IMR-90 (cell line): ENCODE data around the gene MALL. TPM values are rescaled to one million over a fixed set of nuclear protein-coding genes. Genes with fewer than 3 reads are reported as not detected.

Experiments
- ATAC-seq: fragments of 200-7000 bp; cut with Tn5 transposase; 2 replicates; pipeline ENCODE4 v1.9.1; 2020; ENCODE audit warnings: low read depth, mild to moderate bottlenecking, moderate library complexity
- BruUV-seq: library from RNA; stranded (reverse); fragments of 400-500 nt; replicated peaks from 2 replicates; lab custom pipeline; 2021; lab: Mats Ljungman, UMichigan
- CTCF ChIA-PET: fragments of 300-600 bp; formaldehyde crosslinking; extraction: SDS; loops from one replicate; lab custom pipeline; 2021; ENCODE audit warnings: antibody characterized with exemption; lab: Yijun Ruan, JAX
- POLR2A ChIA-PET: fragments of 300-600 bp; sonication (Branson Sonifier 250); formaldehyde crosslinking; loops from one replicate; lab custom pipeline; 2022; ENCODE audit warnings: antibody characterized with exemption; ENCODE audit not compliant: unreplicated experiment; lab: Charles Lee
- DNase-seq: peaks from one replicate; pipeline ENCODE4 v3.0.0; 2013
- H2AFZ ChIP-seq: replicated peaks from 2 replicates; pipeline ENCODE3; 2013; ENCODE audit warnings: low read length, mild to moderate bottlenecking; ENCODE audit not compliant: poor library complexity
- H2AK5ac ChIP-seq: 2 replicates; pipeline ENCODE4 v1.6.1; 2013; ENCODE audit warnings: low read depth, low read length, inconsistent platforms
- H2AK9ac ChIP-seq: replicated peaks from 2 replicates; pipeline ENCODE3; 2013; ENCODE audit warnings: mild to moderate bottlenecking, low read depth, low read length, moderate library complexity; ENCODE audit not compliant: poor library complexity
- H2BK120ac ChIP-seq: 2 replicates; pipeline ENCODE4 v1.6.1; 2013; ENCODE audit warnings: low read depth, low read length, inconsistent platforms
- H2BK15ac ChIP-seq: 3 replicates; pipeline ENCODE4 v1.6.1; 2013; ENCODE audit warnings: low read depth, low read length, inconsistent platforms
- H2BK20ac ChIP-seq: 2 replicates; pipeline ENCODE4 v1.6.1; 2013; ENCODE audit warnings: low read depth, mild to moderate bottlenecking, inconsistent platforms, low read length, moderate library complexity
- H2BK5ac ChIP-seq: 2 replicates; pipeline ENCODE4 v1.6.1; 2013; ENCODE audit warnings: mild to moderate bottlenecking, low read depth, low read length, inconsistent platforms; ENCODE audit not compliant: poor library complexity, severe bottlenecking
- H3K14ac ChIP-seq: replicated peaks from 2 replicates; pipeline ENCODE4 v1.6.1; 2013; ENCODE audit warnings: low read depth, low read length, inconsistent platforms
- H3K18ac ChIP-seq: 2 replicates; pipeline ENCODE4 v1.6.1; 2013; ENCODE audit warnings: low read depth, low read length, control low read depth
- H3K23ac ChIP-seq: 2 replicates; pipeline ENCODE4 v1.6.1; 2013; ENCODE audit warnings: low read depth, low read length, inconsistent platforms
- H3K27ac ChIP-seq: 2 replicates; pipeline ENCODE4 v1.5.1; 2013; ENCODE audit warnings: mild to moderate bottlenecking, control low read depth, low read length; ENCODE audit not compliant: insufficient read depth
- H3K27me3 ChIP-seq: 2 replicates; pipeline ENCODE4 v1.6.1; 2013; ENCODE audit warnings: low read length; ENCODE audit not compliant: control insufficient read depth, insufficient read depth
- H3K36me3 ChIP-seq: 2 replicates; pipeline ENCODE4 v1.6.1; 2013; ENCODE audit warnings: low read length, mixed read lengths; ENCODE audit not compliant: control insufficient read depth, insufficient read depth
- H3K4ac ChIP-seq: 2 replicates; pipeline ENCODE4 v1.6.1; 2013; ENCODE audit warnings: low read depth, low read length, inconsistent platforms
- H3K4me1 ChIP-seq: 2 replicates; pipeline ENCODE4 v1.6.1; 2013; ENCODE audit warnings: low read length, mixed read lengths; ENCODE audit not compliant: control insufficient read depth, insufficient read depth
- H3K4me2 ChIP-seq: 2 replicates; pipeline ENCODE4 v1.6.1; 2013; ENCODE audit warnings: low read depth, mild to moderate bottlenecking, control low read depth, low read length, moderate library complexity
- H3K4me3 ChIP-seq: 2 replicates; pipeline ENCODE4 v1.5.1; 2013; ENCODE audit warnings: low read depth, mild to moderate bottlenecking, control low read depth, low read length, moderate library complexity; ENCODE audit not compliant: insufficient read depth
- H3K56ac ChIP-seq: 2 replicates; pipeline ENCODE4 v1.6.1; 2013; ENCODE audit warnings: low read length, inconsistent platforms; ENCODE audit not compliant: insufficient read depth; ENCODE audit errors: extremely low read depth
- H3K79me1 ChIP-seq, 2 experiments: 2 replicates each; pipeline ENCODE4 v1.6.1; 2013; ENCODE audit warnings: low read length in 2 of 2, inconsistent platforms in 1 of 2, low read depth in 1 of 2
- H3K9ac ChIP-seq: 2 replicates; pipeline ENCODE4 v1.6.1; 2013; ENCODE audit warnings: low read depth, low read length, control low read depth
- H3K9me1 ChIP-seq: 2 replicates; pipeline ENCODE4 v1.6.1; 2013; ENCODE audit warnings: low read length, inconsistent platforms; ENCODE audit not compliant: insufficient read depth
- H3K9me3 ChIP-seq: 2 replicates; pipeline ENCODE4 v1.6.1; 2013; ENCODE audit warnings: low read length; ENCODE audit not compliant: control insufficient read depth, insufficient read depth
- H4K20me1 ChIP-seq: 2 replicates; pipeline ENCODE4 v1.6.1; 2013; ENCODE audit warnings: low read length, inconsistent platforms; ENCODE audit not compliant: insufficient read depth
- H4K5ac ChIP-seq: 2 replicates; pipeline ENCODE4 v1.6.1; 2013; ENCODE audit warnings: mild to moderate bottlenecking, low read depth, low read length, control low read depth
- H4K8ac ChIP-seq, 2 experiments: 2 replicates each; pipeline ENCODE4 v1.6.1; 2013; ENCODE audit warnings: low read depth in 2 of 2, low read length in 2 of 2, control low read depth in 1 of 2, inconsistent platforms in 1 of 2
- H4K91ac ChIP-seq: 2 replicates; pipeline ENCODE4 v1.6.1; 2013; ENCODE audit warnings: low read depth, low read length, inconsistent platforms; ENCODE audit not compliant: insufficient read depth
- BHLHE40 ChIP-seq: fragments of 150-350 bp; IDR thresholded peaks from 2 replicates; pipeline ENCODE4 v1.6.1; 2016; ENCODE audit warnings: mild to moderate bottlenecking, low read depth, low read length
- CEBPB ChIP-seq: IDR thresholded peaks from 2 replicates; pipeline ENCODE4 v1.6.1; 2012; ENCODE audit warnings: low read depth, low read length, improper control_type of control experiment
- CHD1 ChIP-seq: IDR thresholded peaks from 2 replicates; pipeline ENCODE4 v1.6.1; 2012; ENCODE audit warnings: low read depth, low read length, improper control_type of control experiment
- FOS ChIP-seq: fragments of 150-350 bp; IDR thresholded peaks from 2 replicates; pipeline ENCODE4 v1.6.1; 2016; ENCODE audit warnings: low read depth, low read length
- MAFK ChIP-seq: IDR thresholded peaks from 2 replicates; pipeline ENCODE4 v1.6.1; 2012; ENCODE audit warnings: low read depth, low read length, improper control_type of control experiment
- MAZ ChIP-seq: IDR thresholded peaks from 2 replicates; pipeline ENCODE4 v1.6.1; 2012; ENCODE audit warnings: low read depth, mild to moderate bottlenecking, low read length, improper control_type of control experiment, moderate library complexity, borderline replicate concordance
- MXI1 ChIP-seq: IDR thresholded peaks from 2 replicates; pipeline ENCODE4 v1.6.1; 2012; ENCODE audit warnings: low read depth, mild to moderate bottlenecking, low read length, moderate library complexity, borderline replicate concordance
- NFE2L2 ChIP-seq: fragments of 150-350 bp; IDR thresholded peaks from 2 replicates; pipeline ENCODE4 v1.6.1; 2016; ENCODE audit warnings: low read depth, mild to moderate bottlenecking, low read length
- POLR2A ChIP-seq: IDR thresholded peaks from 2 replicates; pipeline ENCODE4 v1.6.1; 2012; ENCODE audit warnings: mild to moderate bottlenecking, low read depth, low read length
- RAD21 ChIP-seq: IDR thresholded peaks from 2 replicates; pipeline ENCODE4 v1.6.1; 2012; ENCODE audit warnings: low read length, improper control_type of control experiment
- RCOR1 ChIP-seq: IDR thresholded peaks from 2 replicates; pipeline ENCODE4 v1.6.1; 2012; ENCODE audit warnings: mild to moderate bottlenecking, low read length, improper control_type of control experiment; ENCODE audit not compliant: insufficient replicate concordance
- RFX5 ChIP-seq: IDR thresholded peaks from 2 replicates; pipeline ENCODE4 v1.8.0; 2012; ENCODE audit warnings: low read depth, mild to moderate bottlenecking, low read length, moderate library complexity
- SMC3 ChIP-seq: fragments of 150-350 bp; IDR thresholded peaks from 2 replicates; pipeline ENCODE4 v1.6.1; 2016; ENCODE audit warnings: low read depth, mild to moderate bottlenecking, antibody characterized with exemption, low read length, moderate library complexity
- WGBS, 2 experiments: methylation state at CpG; one replicate each; pipeline versions ENCODE4 v1.1.5 to v1.1.7; 2013; ENCODE audit warnings: missing lambda C conversion rate in 2 of 2; ENCODE audit not compliant: insufficient read length in 1 of 2; ENCODE audit errors: extremely low coverage in 2 of 2; 5-methylcytosine and 5-hydroxymethylcytosine counted together
- dilution Hi-C: fragments of 300-500 bp; cut with HindIII; formaldehyde crosslinking; loops from one replicate; pipeline ENCODE4 v1.14.3; 2018; ENCODE audit warnings: low sequenced_read_pairs; ENCODE audit not compliant: unreplicated experiment
- in situ Hi-C: fragments of 300-500 bp; cut with MboI; formaldehyde crosslinking; loops from 3 replicates; pipeline ENCODE4 v1.14.3; 2019; ENCODE audit warnings: low sequenced_read_pairs, inconsistent platforms, mixed read lengths
- intact Hi-C: fragments of 100-400 bp; cut with micrococcal nuclease; formaldehyde crosslinking; loops from 2 replicates; pipeline ENCODE4 v1.10.0; 2022
- polyA plus RNA-seq, 3 experiments: library from polyadenylated mRNA; depleted of rRNA; stranded (reverse); fragments of >200 nt; gene quantifications; 2 replicates each; pipeline ENCODE4 v1.2.3, GENCODE V29; 2012; ENCODE audit warnings: low replicate concordance in 1 of 3
- total RNA-seq: library from RNA; depleted of rRNA; stranded (reverse); fragments of >200 nt; gene quantifications from 2 replicates; pipeline ENCODE4 v1.2.3, GENCODE V29; 2012
- TF ChIP-seq, protein P1 (sequence below): fragments of 150-350 bp; IDR thresholded peaks from 2 replicates; pipeline ENCODE4 v1.6.1; 2016; ENCODE audit warnings: low read depth, mild to moderate bottlenecking, low read length, moderate library complexity, borderline replicate concordance
- TF ChIP-seq, protein P2 (sequence below): fragments of 150-350 bp; IDR thresholded peaks from 2 replicates; pipeline ENCODE4 v1.6.1; 2017; ENCODE audit warnings: mild to moderate bottlenecking, antibody characterized with exemption, low read length, low read depth
- TF ChIP-seq, protein P3 (sequence below): conservative IDR thresholded peaks from 2 replicates; pipeline ENCODE4 v1.5.1; 2012; ENCODE audit warnings: mild to moderate bottlenecking, low read depth, low read length, improper control_type of control experiment

Gene MALL
- total and polyA plus RNA-seq, 2 of the 4 experiments (the other 2 are of a cell fraction), result 1.6 TPM

DNA sequence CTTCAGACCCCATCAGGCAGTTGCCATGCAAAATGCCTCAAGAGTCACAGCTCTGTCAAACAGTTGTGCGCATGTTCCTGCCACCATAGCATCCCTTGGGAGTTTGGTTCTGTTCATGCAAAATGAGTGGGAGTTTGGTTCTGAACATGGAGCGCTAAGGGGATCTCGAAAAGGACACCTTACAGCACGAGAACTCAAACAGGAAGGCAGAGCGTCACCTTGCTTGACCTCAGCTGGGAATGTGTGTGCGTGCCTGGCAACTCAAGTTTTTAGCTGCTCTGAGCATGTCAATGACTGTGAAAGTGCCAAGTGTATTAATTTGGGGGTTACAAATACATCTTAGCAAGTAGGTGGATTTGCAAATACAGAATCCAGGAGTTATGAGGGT lies 16.6 kb downstream of the MALL start:
- H2BK5ac ChIP-seq, result no peak overlapping the region
- H2BK20ac ChIP-seq, result peak overlapping the region; percentile 27; the same call in 1 of the 2 replicates
- DNase-seq (no peak), ATAC-seq (no peak)
- H2AK9ac ChIP-seq, result no peak overlapping the region
- H3K79me1 ChIP-seq, result peaks cover 0 to 4% of the 10 kb centered on the region in 2 experiments; a peak in 1 of 4 replicates
- peak overlapping the region; percentile 53; the same call in 2 of the 3 replicates for H2BK15ac ChIP-seq
- ChIA-PET CTCF (no interaction called here), POLR2A (no interaction called here)
- no peak overlapping the region for H3K4me3 ChIP-seq
- no peaks in the 10 kb centered on the region for H3K9me3 ChIP-seq
- 97% methylated on average over 5 of the region's 6 CpGs; no CpG with 5 or more reads in 1 of the 2 experiments for WGBS, 2 experiments
- no peak overlapping the region for H3K27ac ChIP-seq
- no TSS peak for BruUV-seq
- no peak overlapping the region for H2AFZ ChIP-seq
- peak overlapping the region; percentile 100 for H2BK120ac ChIP-seq
- 0 out of 2 replicates have a peak overlapping the region, but pooled peaks have one; percentile 5 for H3K14ac ChIP-seq
- no peak overlapping the region for H3K4me2 ChIP-seq
- H3K27me3 ChIP-seq, result no peaks in the 10 kb centered on the region
- H2AK5ac ChIP-seq, result peak overlapping the region; percentile 99
- no peak overlapping the region; a peak in 1 of 4 replicates for H4K8ac ChIP-seq
- no peak for TF ChIP-seq CEBPB
- no peak for TF ChIP-seq SMC3
- no peak for TF ChIP-seq NFE2L2
- TF ChIP-seq FOS, result no peak
- no peak for TF ChIP-seq POLR2A
- TF ChIP-seq, protein P1, sequence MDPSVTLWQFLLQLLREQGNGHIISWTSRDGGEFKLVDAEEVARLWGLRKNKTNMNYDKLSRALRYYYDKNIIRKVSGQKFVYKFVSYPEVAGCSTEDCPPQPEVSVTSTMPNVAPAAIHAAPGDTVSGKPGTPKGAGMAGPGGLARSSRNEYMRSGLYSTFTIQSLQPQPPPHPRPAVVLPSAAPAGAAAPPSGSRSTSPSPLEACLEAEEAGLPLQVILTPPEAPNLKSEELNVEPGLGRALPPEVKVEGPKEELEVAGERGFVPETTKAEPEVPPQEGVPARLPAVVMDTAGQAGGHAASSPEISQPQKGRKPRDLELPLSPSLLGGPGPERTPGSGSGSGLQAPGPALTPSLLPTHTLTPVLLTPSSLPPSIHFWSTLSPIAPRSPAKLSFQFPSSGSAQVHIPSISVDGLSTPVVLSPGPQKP, result no peak
- no peak for TF ChIP-seq RAD21
- TF ChIP-seq CHD1, result no peak
- TF ChIP-seq, protein P2, sequence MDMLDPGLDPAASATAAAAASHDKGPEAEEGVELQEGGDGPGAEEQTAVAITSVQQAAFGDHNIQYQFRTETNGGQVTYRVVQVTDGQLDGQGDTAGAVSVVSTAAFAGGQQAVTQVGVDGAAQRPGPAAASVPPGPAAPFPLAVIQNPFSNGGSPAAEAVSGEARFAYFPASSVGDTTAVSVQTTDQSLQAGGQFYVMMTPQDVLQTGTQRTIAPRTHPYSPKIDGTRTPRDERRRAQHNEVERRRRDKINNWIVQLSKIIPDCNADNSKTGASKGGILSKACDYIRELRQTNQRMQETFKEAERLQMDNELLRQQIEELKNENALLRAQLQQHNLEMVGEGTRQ, result no peak
- TF ChIP-seq BHLHE40, result no peak
- no peak for TF ChIP-seq MXI1
- no peak for TF ChIP-seq MAFK
- TF ChIP-seq RFX5, result no peak
- no peak for TF ChIP-seq MAZ
- TF ChIP-seq, protein P3, sequence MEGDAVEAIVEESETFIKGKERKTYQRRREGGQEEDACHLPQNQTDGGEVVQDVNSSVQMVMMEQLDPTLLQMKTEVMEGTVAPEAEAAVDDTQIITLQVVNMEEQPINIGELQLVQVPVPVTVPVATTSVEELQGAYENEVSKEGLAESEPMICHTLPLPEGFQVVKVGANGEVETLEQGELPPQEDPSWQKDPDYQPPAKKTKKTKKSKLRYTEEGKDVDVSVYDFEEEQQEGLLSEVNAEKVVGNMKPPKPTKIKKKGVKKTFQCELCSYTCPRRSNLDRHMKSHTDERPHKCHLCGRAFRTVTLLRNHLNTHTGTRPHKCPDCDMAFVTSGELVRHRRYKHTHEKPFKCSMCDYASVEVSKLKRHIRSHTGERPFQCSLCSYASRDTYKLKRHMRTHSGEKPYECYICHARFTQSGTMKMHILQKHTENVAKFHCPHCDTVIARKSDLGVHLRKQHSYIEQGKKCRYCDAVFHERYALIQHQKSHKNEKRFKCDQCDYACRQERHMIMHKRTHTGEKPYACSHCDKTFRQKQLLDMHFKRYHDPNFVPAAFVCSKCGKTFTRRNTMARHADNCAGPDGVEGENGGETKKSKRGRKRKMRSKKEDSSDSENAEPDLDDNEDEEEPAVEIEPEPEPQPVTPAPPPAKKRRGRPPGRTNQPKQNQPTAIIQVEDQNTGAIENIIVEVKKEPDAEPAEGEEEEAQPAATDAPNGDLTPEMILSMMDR, result no peak
- no peak for TF ChIP-seq RCOR1
- no peak overlapping the region for H3K56ac ChIP-seq
- no peak overlapping the region for H3K9ac ChIP-seq
- H3K23ac ChIP-seq, result no peak overlapping the region
- in situ Hi-C loops, result no loop called here
- no peaks in the 10 kb centered on the region for H3K36me3 ChIP-seq
- no peaks in the 10 kb centered on the region for H4K20me1 ChIP-seq
- H4K5ac ChIP-seq, result no peak overlapping the region
- no peak overlapping the region; the same call in 1 of the 2 replicates for H4K91ac ChIP-seq
- peaks cover 17% of the 10 kb centered on the region for H3K4me1 ChIP-seq
- H3K18ac ChIP-seq, result no peak overlapping the region
- peak overlapping the region; percentile 65 for H3K4ac ChIP-seq
- peaks cover 21% of the 10 kb centered on the region for H3K9me1 ChIP-seq
- intact Hi-C loops, result no loop called here
- dilution Hi-C loops, result no loop called here
